ENCODE results near the gene EIF4ENIF1. TPM values are rescaled to one million over a fixed set of nuclear protein-coding genes. Genes with fewer than 3 reads are reported as not detected.
"Not testable (repeated sequence)": the region's sequence is repeated elsewhere in the genome, so short reads cannot be mapped to it uniquely, and the experiment has no call there.

Gene EIF4ENIF1
- polyA plus RNA-seq, 2 of the 4 experiments (the other 2 are of a cell fraction), result 10.3 to 15.5 TPM

DNA sequence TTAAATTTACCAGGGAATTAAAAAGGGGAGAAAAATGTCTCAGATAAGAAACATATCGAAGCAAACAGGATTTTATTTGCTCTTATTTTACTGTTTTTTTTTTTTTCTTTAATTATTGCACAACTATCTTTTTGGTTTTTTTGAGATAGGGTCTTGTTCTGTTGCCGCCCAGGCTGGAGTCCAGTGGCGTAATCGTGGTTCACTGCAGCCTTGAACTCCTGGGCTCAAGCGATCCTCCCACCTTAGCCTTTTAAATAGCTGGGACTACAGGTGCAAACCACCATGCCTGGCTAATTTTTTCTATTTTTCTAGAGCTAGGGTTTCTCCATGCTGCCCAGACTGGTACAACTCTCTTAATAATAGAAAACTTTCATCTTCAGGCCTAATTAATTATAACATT lies 57.7 kb downstream of the EIF4ENIF1 start:
- H3K4me2 ChIP-seq, result no peak overlapping the region
- FAIRE-seq (no peak), ATAC-seq (no peak), DNase-seq (ENCODE audit: low read depth in 1 of 2, low spot score in 1 of 2) (no peak)
- no peak overlapping the region for H3K4me3 ChIP-seq
- H3K4me1 ChIP-seq, result no peaks in the 10 kb centered on the region
- no peak overlapping the region for H3K27ac ChIP-seq
- H3K9me3 ChIP-seq, result no peaks in the 10 kb centered on the region
- 96% methylated on average over 5 of the region's 5 CpGs for WGBS (ENCODE audit: missing lambda C conversion rate)
- POLR2A ChIA-PET, result no interaction called here
- TF ChIP-seq, protein P1, sequence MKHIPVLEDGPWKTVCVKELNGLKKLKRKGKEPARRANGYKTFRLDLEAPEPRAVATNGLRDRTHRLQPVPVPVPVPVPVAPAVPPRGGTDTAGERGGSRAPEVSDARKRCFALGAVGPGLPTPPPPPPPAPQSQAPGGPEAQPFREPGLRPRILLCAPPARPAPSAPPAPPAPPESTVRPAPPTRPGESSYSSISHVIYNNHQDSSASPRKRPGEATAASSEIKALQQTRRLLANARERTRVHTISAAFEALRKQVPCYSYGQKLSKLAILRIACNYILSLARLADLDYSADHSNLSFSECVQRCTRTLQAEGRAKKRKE (CRISPR knock-in tag; IDR thresholded peaks at IDR 0.05; ENCODE audit: low read depth), result no peak
- TF ChIP-seq RAD21 (conservative IDR thresholded peaks at IDR 0.05 in 1 of 2, IDR thresholded peaks at IDR 0.05 in 1 of 2) (no peak), ZSCAN20 (CRISPR knock-in tag; IDR thresholded peaks at IDR 0.05) (no peak), SMC3 (IDR thresholded peaks at IDR 0.05) (no peak), KDM1A (IDR thresholded peaks at IDR 0.05; ENCODE audit: low read depth) (no peak), FOSB (CRISPR knock-in tag; IDR thresholded peaks at IDR 0.05) (no peak), POLR2A (IDR thresholded peaks at IDR 0.05; ENCODE audit: low read length) (no peak), RNF2 (IDR thresholded peaks at IDR 0.05; ENCODE audit: borderline replicate concordance, low read depth) (no peak), HOXB13 (CRISPR knock-in tag; IDR thresholded peaks at IDR 0.05; ENCODE audit: low read depth) (no peak), KDM5A (IDR thresholded peaks at IDR 0.05) (no peak), CBX2 (IDR thresholded peaks at IDR 0.05; ENCODE audit: borderline replicate concordance, low read depth) (no peak), RCOR1 (IDR thresholded peaks at IDR 0.05; ENCODE audit: low read depth, low read length) (no peak), MAFK (IDR thresholded peaks at IDR 0.05; ENCODE audit: partially characterized antibody) (no peak), FOSL2 (IDR thresholded peaks at IDR 0.05) (no peak), FOSL2 (CRISPR knock-in tag; IDR thresholded peaks at IDR 0.05) (no peak), CHD2 (IDR thresholded peaks at IDR 0.05; ENCODE audit: low read length, partially characterized antibody) (no peak), NPAS2 (CRISPR knock-in tag; IDR thresholded peaks at IDR 0.05; ENCODE audit: borderline replicate concordance) (no peak)
- TF ChIP-seq, protein P2, sequence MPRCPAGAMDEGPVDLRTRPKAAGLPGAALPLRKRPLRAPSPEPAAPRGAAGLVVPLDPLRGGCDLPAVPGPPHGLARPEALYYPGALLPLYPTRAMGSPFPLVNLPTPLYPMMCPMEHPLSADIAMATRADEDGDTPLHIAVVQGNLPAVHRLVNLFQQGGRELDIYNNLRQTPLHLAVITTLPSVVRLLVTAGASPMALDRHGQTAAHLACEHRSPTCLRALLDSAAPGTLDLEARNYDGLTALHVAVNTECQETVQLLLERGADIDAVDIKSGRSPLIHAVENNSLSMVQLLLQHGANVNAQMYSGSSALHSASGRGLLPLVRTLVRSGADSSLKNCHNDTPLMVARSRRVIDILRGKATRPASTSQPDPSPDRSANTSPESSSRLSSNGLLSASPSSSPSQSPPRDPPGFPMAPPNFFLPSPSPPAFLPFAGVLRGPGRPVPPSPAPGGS (IDR thresholded peaks at IDR 0.05), result no peak
- TF ChIP-seq, protein P3, sequence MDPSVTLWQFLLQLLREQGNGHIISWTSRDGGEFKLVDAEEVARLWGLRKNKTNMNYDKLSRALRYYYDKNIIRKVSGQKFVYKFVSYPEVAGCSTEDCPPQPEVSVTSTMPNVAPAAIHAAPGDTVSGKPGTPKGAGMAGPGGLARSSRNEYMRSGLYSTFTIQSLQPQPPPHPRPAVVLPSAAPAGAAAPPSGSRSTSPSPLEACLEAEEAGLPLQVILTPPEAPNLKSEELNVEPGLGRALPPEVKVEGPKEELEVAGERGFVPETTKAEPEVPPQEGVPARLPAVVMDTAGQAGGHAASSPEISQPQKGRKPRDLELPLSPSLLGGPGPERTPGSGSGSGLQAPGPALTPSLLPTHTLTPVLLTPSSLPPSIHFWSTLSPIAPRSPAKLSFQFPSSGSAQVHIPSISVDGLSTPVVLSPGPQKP (IDR thresholded peaks at IDR 0.05; ENCODE audit: low read depth, low read length), result no peak
- CTCF ChIA-PET, result no interaction called here

DNA sequence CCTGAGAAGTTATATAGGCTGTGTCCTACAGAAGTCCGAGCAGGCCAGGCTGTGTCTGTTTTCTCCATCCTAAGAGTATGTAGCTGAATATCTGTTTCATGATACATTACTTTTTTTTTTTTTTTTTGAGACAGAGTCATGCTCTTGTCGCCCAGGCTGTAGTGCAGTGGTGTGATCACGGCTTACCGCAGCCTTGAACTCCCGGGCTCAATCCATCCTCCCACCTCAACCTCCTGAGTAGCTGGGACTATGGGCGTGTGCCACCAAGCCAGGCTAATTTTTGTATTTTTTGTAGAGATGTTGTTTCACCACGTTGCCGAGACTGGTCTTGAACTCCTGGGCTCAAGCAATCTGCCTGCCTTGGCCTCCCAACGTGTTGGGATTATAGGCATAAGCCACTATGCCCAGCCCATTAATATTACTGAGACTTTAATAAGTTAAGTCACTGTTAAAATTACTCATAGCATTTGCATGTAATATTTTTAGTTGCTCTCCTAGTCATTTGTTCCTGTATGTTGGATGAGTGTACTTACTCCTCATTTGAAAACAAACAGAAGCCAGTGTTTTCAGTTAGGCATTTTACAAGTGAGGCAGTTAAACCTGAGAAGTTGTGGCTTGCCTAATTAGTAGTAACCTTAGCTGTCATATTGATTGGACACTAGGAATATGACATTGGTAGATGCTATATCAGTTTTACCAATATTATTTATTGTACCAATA lies 64.2 kb downstream of the EIF4ENIF1 start:
- ATAC-seq (no peak), DNase-seq (ENCODE audit: low read depth in 1 of 2, low spot score in 1 of 2) (no peak), FAIRE-seq (no peak)
- Histone ChIP-seq H3K4me3 (no peak overlapping the region), H3K27ac (no peak overlapping the region), H3K9me3 (no peaks in the 10 kb centered on the region), H3K4me2 (no peak overlapping the region), H3K4me1 (no peaks in the 10 kb centered on the region)
- CTCF ChIA-PET, result no interaction called here
- 96% methylated on average over 9 of the region's 9 CpGs for WGBS (ENCODE audit: missing lambda C conversion rate)
- POLR2A ChIA-PET, result no interaction called here
- TF ChIP-seq CBX2 (IDR thresholded peaks at IDR 0.05; ENCODE audit: borderline replicate concordance, low read depth) (no peak), GATA3 (IDR thresholded peaks at IDR 0.05; ENCODE audit: borderline replicate concordance) (no peak), ESRRA (IDR thresholded peaks at IDR 0.05; ENCODE audit: borderline replicate concordance, low read length) (no peak), TP53 (CRISPR knock-in tag; IDR thresholded peaks at IDR 0.05) (no peak), JUNB (IDR thresholded peaks at IDR 0.05) (no peak), HOXB5 (CRISPR knock-in tag; IDR thresholded peaks at IDR 0.05) (no peak), EHMT2 (IDR thresholded peaks at IDR 0.05; ENCODE audit: low read depth) (no peak)

DNA sequence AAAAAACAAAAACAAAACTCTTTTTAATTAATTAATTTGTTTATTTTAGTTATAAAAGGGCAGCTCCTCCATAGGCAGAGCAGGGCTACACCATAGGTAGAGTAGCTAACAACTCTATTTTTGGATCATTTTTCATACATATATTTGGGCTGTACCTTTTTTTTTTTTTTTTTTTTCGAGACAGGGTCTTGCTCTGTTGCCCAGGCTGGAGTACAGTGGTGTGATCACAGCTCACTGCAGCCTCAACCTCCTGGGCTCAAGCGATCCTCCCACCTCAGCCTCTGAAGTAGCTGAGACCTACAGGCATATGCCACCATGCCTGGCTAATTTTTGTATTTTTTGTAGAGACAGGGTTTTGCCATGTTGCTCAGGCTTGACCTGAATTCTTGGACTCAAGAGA lies 87.3 kb downstream of the EIF4ENIF1 start:
- ATAC-seq; H3K4me3 ChIP-seq; POLR2A ChIA-PET; H3K9me3 ChIP-seq; CTCF ChIA-PET; DNase-seq (ENCODE audit: low read depth in 1 of 2, low spot score in 1 of 2); H3K27ac ChIP-seq; H3K4me1 ChIP-seq; H3K4me2 ChIP-seq; FAIRE-seq: not testable (repeated sequence)
- WGBS (ENCODE audit: missing lambda C conversion rate), result 75% methylated on average over 2 of the region's 2 CpGs

All from A549 (cell line).